SIG-M5 treated with dmso at 0.1 percent for 504 hours (cell line): ENCODE results near the gene HTR4.

Experiments
- DNase-seq: peaks from one replicate; lab custom pipeline; 2025; ENCODE audit not compliant: unreplicated experiment; lab: John Stamatoyannopoulos, UW

Gene HTR4

DNA sequence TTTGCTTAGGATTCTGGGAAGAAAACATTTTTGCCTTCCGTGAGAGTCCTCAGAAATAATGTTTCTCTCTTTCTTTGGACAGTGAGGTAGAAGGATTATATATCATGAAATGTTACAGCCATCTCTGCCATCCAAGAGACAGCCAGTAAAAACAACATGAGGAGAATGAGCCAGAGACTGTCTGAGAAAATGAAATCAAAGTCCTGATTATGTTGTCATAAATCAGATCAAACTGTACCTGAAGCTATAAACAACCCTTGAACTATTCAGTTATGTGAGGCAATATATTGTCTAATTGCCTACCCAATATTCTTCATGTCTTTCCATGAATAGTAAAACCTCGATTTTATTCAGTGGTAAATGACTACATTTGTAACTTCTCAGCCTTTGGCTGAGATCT is 9.2 kb upstream of the HTR4 start:
- no peak for DNase-seq

- no peak for DNase-seq
Observed at GRCh38 chr5:148660346-148660660, 6.0 kb upstream of the HTR4 start.

GRCh38 chr5:148659641-148660345 is 5.5 kb upstream of the HTR4 start:
- no peak for DNase-seq

DNA sequence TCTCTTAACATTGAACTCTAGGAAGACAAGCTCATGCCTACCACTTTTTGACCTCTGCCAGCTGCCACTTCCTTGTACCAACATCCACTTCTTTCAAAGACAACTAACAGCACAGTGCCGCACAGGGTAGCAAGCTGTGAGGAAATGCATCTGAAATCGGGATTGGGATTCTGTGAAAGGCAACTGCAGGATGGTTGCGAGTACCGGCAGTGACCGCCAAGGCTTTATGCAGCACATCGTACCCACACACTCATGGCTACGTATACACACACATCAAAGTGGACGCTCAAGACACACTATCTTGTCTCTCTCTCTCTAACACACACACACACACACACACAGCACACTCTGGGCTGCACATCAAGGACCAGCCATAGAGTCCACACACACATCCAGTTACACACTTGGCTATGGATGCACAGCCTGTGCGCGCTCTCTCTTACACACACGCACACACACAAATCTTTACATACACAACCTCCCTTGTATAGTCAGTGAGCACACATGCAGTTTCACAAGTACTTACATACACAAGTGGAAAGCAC is 964 bp downstream of the HTR4 start:
- DNase-seq = no peak

- no peak for DNase-seq
Observed at GRCh38 chr5:148651528-148651927, 2.8 kb downstream of the HTR4 start.

DNA sequence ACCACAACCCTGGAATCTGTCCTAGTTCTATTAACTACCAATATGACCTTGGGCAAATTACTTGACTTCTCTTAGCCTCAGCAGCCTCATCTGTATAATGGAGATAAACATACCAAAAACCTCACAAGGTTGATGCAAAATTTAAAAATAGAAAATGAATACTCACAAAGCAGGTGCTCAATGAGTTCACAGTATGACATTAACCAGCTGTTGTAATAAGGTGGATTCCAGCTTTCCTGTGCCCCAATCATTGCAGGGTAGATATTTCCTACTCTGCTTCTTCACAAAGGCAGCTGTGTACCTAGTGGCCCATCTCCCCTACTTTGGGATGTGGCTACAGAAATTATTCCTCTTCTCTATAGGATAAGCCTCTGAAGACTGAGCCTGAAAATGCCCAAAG is 8.8 kb downstream of the HTR4 start:
- DNase-seq = no peak

DNA sequence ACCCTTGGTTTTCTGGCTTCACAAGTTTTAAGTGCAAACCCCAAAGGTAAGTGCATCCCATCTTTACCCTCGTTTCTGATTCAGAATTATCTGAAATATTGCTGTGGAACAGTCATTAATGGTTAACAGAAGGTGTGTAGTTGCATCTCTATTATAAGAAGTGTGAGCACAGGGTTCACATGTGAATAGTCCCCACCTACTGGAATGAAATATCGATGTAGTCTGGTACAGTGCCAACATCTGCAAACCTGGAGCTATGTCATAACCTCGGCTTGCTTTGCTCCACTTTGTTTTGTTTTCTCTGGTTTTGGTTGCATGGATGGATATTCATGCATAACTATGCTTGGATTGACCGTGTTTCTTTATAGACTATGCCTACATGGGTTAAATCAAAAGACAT is 12.6 kb downstream of the HTR4 start:
- DNase-seq = no peak

GRCh38 chr5:148640471-148640870 is 13.9 kb downstream of the HTR4 start:
- no peak for DNase-seq

DNA sequence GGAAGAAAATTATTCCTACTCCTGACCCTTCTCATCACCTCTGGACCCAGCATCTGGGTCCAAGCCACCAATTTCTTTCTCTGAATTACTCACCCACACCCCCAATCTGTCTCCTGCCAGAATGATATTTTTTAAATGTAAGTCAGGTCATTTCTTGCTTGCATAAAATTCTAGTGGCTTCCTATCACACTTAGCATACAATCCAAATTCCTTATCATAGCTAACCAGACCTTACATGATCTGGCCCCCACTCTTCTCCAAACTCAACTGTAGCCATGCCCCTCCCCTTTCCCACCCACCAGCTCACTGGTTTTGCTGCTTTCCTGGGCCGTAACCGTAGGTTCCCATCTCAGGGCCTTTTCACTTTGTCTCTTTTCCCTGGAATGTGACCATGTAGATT is 15.2 kb downstream of the HTR4 start:
- no peak for DNase-seq

- no peak for DNase-seq
Observed at GRCh38 chr5:148636353-148636752, 18.0 kb downstream of the HTR4 start.

- DNase-seq = no peak
Observed at GRCh38 chr5:148635321-148636083, 18.8 kb downstream of the HTR4 start.

DNA sequence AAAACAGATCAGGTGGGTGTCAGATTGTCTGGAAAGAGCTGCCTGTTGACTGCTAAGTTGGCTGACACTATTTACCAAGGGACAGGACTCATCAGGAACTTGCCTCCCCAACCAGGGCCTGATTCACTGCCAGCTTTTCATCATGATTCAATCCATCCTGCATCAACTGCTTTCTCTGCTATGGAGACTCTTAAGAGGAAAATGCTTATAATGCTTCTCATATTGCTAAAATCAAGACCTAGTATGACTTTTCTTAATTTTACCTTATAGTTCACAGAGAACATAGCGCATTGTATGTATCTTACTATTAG is 21.3 kb downstream of the HTR4 start:
- no peak for DNase-seq

GRCh38 chr5:148632255-148633066 is 21.9 kb downstream of the HTR4 start:
- DNase-seq = no peak

DNA sequence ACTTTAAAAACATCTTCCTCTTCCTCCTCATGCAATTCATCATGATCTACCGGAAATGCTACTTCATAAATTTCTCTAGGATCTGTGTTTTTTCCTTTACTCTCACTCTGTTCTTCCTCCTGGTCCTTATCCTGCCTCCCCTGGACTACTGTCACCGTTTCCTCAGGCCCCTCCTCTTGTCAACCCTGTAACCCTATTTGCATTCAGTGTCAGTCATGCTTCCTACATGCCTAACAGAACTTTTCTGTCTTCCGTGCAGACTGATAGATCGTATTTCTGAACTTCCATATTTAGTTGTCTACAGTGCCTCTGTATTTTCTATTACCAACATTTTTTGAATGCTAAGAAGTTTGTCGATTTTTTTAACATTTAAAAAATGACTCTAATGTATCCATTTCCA is 27.3 kb downstream of the HTR4 start:
- no peak for DNase-seq

GRCh38 chr5:148626081-148626613 is 28.2 kb downstream of the HTR4 start:
- no peak for DNase-seq

- no peak for DNase-seq
Observed at GRCh38 chr5:148625250-148625649, 29.1 kb downstream of the HTR4 start.

DNA sequence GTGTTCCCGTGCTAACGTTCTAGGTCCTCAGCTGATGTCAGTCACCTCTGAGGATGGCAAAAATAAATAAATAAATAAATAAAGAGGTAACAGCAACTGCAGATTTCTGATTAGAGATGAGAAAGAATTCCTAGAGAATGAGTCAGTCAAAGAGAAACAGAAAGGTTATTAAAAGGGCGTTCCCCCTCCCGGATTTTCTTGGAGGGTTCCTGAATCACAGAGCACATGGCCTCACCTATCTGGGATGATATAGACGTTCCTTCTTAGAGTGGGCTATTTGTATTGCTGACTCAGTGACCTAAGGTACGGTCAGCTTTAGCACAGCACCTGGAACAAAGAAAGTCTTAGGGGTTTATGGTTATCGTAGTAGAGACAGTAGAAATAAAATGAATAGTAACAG is 30.6 kb downstream of the HTR4 start:
- no peak for DNase-seq

DNA sequence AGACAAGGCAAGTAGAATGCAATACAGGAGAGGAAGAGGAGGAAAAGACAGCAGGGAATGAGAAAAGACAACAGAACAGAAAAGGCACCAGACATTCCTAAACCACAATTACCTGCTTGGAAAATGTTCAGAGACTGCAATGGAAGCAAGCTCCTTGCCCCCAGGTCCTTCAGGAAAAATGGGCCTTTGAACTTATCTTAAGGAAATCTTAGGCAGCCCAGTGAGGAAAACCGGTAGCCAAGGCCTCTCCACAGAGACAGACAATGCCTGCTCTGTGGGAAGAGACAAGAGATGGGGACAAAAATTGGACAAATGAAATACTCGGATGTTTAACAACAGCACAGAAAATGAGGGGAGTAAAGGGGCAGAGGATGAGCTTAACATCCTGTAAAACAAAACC is 31.2 kb downstream of the HTR4 start:
- DNase-seq = no peak

- no peak for DNase-seq
Observed at GRCh38 chr5:148620696-148621095, 33.6 kb downstream of the HTR4 start.

- no peak for DNase-seq
Observed at GRCh38 chr5:148620091-148620490, 34.2 kb downstream of the HTR4 start.

- no peak for DNase-seq
Observed at GRCh38 chr5:148619484-148619883, 34.8 kb downstream of the HTR4 start.
